Colonic mucosa (tissue), 4 donors: ENCODE results near the gene MACROD1. TPM values are rescaled to one million over a fixed set of nuclear protein-coding genes. Genes with fewer than 3 reads are reported as not detected.

Source experiments
- DNase-seq: peaks from one replicate; pipeline ENCODE4 v3.0.0-alpha.2; 2020
- H3K27ac ChIP-seq: fragments of 200-600 bp; one replicate; pipeline ENCODE4 v1.8.0; 2021
- H3K27me3 ChIP-seq: fragments of 200-600 bp; one replicate; pipeline ENCODE4 v1.8.0; 2021
- H3K36me3 ChIP-seq: fragments of 200-600 bp; one replicate; pipeline ENCODE4 v1.8.0; 2021
- H3K4me1 ChIP-seq: fragments of 200-600 bp; one replicate; pipeline ENCODE4 v1.8.0; 2021; ENCODE audit warnings: mild to moderate bottlenecking
- H3K4me3 ChIP-seq: fragments of 200-600 bp; one replicate; pipeline ENCODE4 v1.8.0; 2021
- H3K9ac ChIP-seq, 2 donors: one replicate each; pipeline ENCODE4 v1.7.0; 2013; ENCODE audit warnings: control low read depth in 2 of 2, low read depth in 2 of 2, low read length in 2 of 2
- H3K9me3 ChIP-seq: fragments of 200-600 bp; one replicate; pipeline ENCODE4 v1.8.0; 2021
- CTCF ChIP-seq: fragments of 200-600 bp; IDR thresholded peaks from one replicate; pipeline ENCODE4 v1.8.0; 2022; ENCODE audit warnings: antibody characterized with exemption, mild to moderate bottlenecking
- intact Hi-C: fragments of 100-400 bp; cut with DNase I; formaldehyde crosslinking; loops from one replicate; pipeline ENCODE4 v1.14.1; 2022
- total RNA-seq, 2 donors: library from RNA; stranded (reverse); fragmentation: NEBNext Ultra II Directional in 1 of 2; extraction: Animal tissue kit (Norgen Biotek cat#: 25700) in 1 of 2; gene quantifications; one replicate each; pipeline ENCODE4 v1.2.1, GENCODE V29; 2021
- donor health status: healthy.
- donor health status: DM: no; HTN: no; CAD: no.
- donor health status: DM: no; HTN: no; CAD: no.

Gene MACROD1
- total RNA-seq, 2 donors from 2014 or later: 18.6 to 22.9 TPM

GRCh38 chr11:64076758-64077157, 89.2 kb downstream of the MACROD1 start:
- Histone ChIP-seq H3K9ac (no peak overlapping the region), H3K4me1 (no peaks in the 10 kb centered on the region), H3K9me3 (no peaks in the 10 kb centered on the region), H3K4me3 (no peak overlapping the region), H3K36me3 (no peaks in the 10 kb centered on the region), H3K27ac (no peak overlapping the region), H3K27me3 (no peaks in the 10 kb centered on the region)
- DNase-seq: no peak
- TF ChIP-seq CTCF: no peak
- intact Hi-C loops: no loop called here

- Histone ChIP-seq H3K36me3 (no peaks in the 10 kb centered on the region), H3K9me3 (no peaks in the 10 kb centered on the region), H3K9ac (no peak overlapping the region), H3K4me3 (no peak overlapping the region), H3K4me1 (no peaks in the 10 kb centered on the region), H3K27me3 (no peaks in the 10 kb centered on the region), H3K27ac (no peak overlapping the region)
- intact Hi-C loops: no loop called here
- no peak for DNase-seq
- TF ChIP-seq CTCF: no peak
Observed at GRCh38 chr11:64074239-64074638, 91.7 kb downstream of the MACROD1 start.

- H3K9ac ChIP-seq: no peak overlapping the region
- DNase-seq: no peak
- no peaks in the 10 kb centered on the region for H3K27me3 ChIP-seq
- TF ChIP-seq CTCF: no peak
- H3K4me1 ChIP-seq: no peaks in the 10 kb centered on the region
- intact Hi-C loops: no loop called here
- no peak overlapping the region for H3K4me3 ChIP-seq
- no peak overlapping the region for H3K27ac ChIP-seq
- H3K36me3 ChIP-seq: no peaks in the 10 kb centered on the region
- H3K9me3 ChIP-seq: no peaks in the 10 kb centered on the region
Observed at GRCh38 chr11:64073542-64073941, 92.4 kb downstream of the MACROD1 start.

- intact Hi-C loops: no loop called here
- Histone ChIP-seq H3K9ac (no peak overlapping the region), H3K4me1 (no peaks in the 10 kb centered on the region), H3K36me3 (no peaks in the 10 kb centered on the region), H3K27me3 (no peaks in the 10 kb centered on the region), H3K9me3 (no peaks in the 10 kb centered on the region), H3K4me3 (no peak overlapping the region), H3K27ac (no peak overlapping the region)
- no peak for TF ChIP-seq CTCF
- DNase-seq: no peak
Observed at GRCh38 chr11:64072871-64073270, 93.0 kb downstream of the MACROD1 start.

GRCh38 chr11:64072403-64072802, 93.5 kb downstream of the MACROD1 start:
- intact Hi-C loops: no loop called here
- Histone ChIP-seq H3K27me3 (no peaks in the 10 kb centered on the region), H3K9me3 (no peaks in the 10 kb centered on the region), H3K9ac (no peak overlapping the region), H3K4me1 (no peaks in the 10 kb centered on the region), H3K27ac (no peak overlapping the region), H3K36me3 (no peaks in the 10 kb centered on the region), H3K4me3 (no peak overlapping the region)
- no peak for DNase-seq
- no peak for TF ChIP-seq CTCF

GRCh38 chr11:64071849-64072248, 94.1 kb downstream of the MACROD1 start:
- H3K27ac ChIP-seq: no peak overlapping the region
- no peak for TF ChIP-seq CTCF

More at GRCh38 chr11:64071849-64072248, 94.1 kb downstream of the MACROD1 start:
- Histone ChIP-seq H3K4me3 (no peak overlapping the region), H3K27me3 (no peaks in the 10 kb centered on the region), H3K4me1 (no peaks in the 10 kb centered on the region), H3K9ac (no peak overlapping the region), H3K36me3 (no peaks in the 10 kb centered on the region), H3K9me3 (no peaks in the 10 kb centered on the region)
- DNase-seq: no peak
- intact Hi-C loops: no loop called here
